Activated CD4-positive, alpha-beta T cell treated with anti-CD3 and anti-CD28 coated beads, Interleukin-2, amount 10 ng/mL, durations not matched to agents 24 days and 14 days (primary cell): Measurements from ENCODE around the gene AMMECR1L. TPM values are rescaled to one million over a fixed set of nuclear protein-coding genes. Genes with fewer than 3 reads are reported as not detected.

Source experiments
- total RNA-seq: library from RNA; stranded (reverse); gene quantifications from 2 replicates; pipeline ENCODE4 v1.2.3, GENCODE V29; 2022

The AMMECR1L gene
- total RNA-seq, 1 donor from 2014 or later, result 20.2 TPM

Other genes starting within 250 kb of the AMMECR1L start
- not detected in 2 replicates for gene GPR17, start 239.8 kb downstream of the AMMECR1L start, total RNA-seq
- 7.2 and 8.4 TPM in 2 replicates for gene LIMS2, start 210.4 kb downstream of the AMMECR1L start, total RNA-seq
- 5.9 and 6.3 TPM in 2 replicates for gene SFT2D3, start 184.5 kb downstream of the AMMECR1L start, total RNA-seq
- gene WDR33, start 74.8 kb downstream of the AMMECR1L start, total RNA-seq, result 76.7 and 79.5 TPM in 2 replicates
- 77.5 and 80.4 TPM in 2 replicates for gene POLR2D, start 27.8 kb downstream of the AMMECR1L start, total RNA-seq
- 29.8 and 32.0 TPM in 2 replicates for gene SAP130, start 142.1 kb upstream of the AMMECR1L start, total RNA-seq
- gene UGGT1, start 205.2 kb upstream of the AMMECR1L start, total RNA-seq, result 69.9 and 72.1 TPM in 2 replicates